Activated T-cell treated with anti-CD3 and anti-CD28 coated beads, Interleukin-2, amount 50 U/mL, for 48 hours (primary cell): ENCODE measurements around the gene GRAMD2A.

Source experiments
- DNase-seq, 2 experiments: peaks; one replicate each; pipeline ENCODE4 v3.0.0-alpha.2; 2020

GRAMD2A gene

DNA sequence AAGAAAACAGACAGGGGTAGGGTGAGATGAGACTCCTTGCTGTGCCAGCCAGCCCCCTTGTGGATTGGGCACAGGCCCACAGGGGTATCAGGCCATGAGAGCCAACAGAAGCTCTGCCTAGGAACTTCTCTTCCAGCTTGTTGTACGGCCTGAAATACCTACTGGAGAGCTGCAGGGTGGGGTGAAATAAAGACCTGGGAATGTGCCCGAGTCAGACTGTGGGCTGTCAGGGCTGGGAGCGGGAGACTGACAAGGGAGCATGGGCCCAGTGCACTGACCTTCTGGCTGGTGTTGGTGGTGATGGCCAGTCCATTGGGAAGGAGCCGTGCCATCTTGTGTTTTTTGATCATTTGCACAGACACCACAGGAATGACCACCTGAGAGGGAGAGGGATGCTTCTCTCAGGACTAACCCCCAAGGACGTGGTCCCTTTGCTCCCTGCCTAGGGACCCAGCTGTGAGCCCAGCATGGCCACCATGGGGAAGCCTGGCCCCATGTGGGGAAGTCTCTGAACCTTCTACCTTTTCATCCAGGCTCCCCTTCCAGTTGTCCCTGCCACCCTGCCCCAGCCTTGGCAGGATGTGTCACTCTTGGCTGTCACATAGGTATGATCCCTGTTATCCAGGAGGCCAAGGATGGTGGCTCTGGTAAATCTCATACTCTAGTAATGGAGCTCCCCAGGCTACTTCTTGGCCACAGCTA lies 30.7 kb downstream of the GRAMD2A start:
- no peak for DNase-seq

- no peak for DNase-seq
Measured at GRCh38 chr15:72163719-72164118, 33.9 kb downstream of the GRAMD2A start.

- no peak for DNase-seq
Measured at GRCh38 chr15:72162569-72162968, 35.0 kb downstream of the GRAMD2A start.

- DNase-seq = no peak
Measured at GRCh38 chr15:72161361-72162132, 36.0 kb downstream of the GRAMD2A start.

DNA sequence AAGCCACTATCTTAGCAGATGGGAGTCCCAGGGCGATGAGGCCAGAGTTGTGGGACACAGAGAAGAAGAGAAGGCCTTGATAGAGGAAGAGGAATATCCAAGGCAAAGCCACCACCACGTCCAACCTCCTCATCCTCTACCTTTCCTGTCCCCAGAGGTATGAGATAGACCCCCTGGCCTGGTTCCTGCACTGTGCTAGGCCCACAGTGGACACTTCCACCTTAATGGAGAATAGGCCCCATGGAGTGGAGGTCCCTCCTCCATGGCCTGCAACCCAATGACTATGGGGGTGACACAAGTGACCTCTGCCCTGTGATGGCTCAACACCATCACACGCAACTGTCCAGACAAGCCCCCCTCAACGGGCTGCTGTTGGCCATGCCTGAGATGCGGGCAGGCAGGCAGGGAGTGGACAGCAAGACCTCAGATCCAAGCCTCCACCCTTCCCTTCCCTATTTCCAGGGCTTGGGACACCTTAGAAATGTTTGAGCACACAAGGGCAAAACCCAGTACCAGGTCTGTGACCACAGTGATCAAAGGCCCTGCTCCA lies 36.8 kb downstream of the GRAMD2A start:
- no peak for DNase-seq

DNA sequence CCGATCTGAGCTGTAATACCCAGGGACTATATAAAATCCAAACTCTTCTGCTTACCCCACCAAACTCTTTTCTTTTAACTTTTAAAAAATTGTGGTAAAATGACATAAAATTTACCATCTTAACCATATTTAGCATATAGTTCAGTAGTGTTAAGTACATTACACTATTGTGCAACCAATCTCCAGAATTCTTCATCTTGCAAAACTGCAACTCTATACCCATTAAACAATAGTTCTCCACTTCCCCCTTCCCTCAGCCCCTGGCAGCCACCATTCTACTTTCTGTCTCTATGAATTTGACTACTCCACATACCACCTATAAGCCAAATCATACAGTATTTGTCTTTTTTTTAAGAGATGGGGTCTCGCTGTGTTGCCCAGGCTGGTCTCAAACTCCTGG lies 40.7 kb downstream of the GRAMD2A start:
- DNase-seq = no peak

DNA sequence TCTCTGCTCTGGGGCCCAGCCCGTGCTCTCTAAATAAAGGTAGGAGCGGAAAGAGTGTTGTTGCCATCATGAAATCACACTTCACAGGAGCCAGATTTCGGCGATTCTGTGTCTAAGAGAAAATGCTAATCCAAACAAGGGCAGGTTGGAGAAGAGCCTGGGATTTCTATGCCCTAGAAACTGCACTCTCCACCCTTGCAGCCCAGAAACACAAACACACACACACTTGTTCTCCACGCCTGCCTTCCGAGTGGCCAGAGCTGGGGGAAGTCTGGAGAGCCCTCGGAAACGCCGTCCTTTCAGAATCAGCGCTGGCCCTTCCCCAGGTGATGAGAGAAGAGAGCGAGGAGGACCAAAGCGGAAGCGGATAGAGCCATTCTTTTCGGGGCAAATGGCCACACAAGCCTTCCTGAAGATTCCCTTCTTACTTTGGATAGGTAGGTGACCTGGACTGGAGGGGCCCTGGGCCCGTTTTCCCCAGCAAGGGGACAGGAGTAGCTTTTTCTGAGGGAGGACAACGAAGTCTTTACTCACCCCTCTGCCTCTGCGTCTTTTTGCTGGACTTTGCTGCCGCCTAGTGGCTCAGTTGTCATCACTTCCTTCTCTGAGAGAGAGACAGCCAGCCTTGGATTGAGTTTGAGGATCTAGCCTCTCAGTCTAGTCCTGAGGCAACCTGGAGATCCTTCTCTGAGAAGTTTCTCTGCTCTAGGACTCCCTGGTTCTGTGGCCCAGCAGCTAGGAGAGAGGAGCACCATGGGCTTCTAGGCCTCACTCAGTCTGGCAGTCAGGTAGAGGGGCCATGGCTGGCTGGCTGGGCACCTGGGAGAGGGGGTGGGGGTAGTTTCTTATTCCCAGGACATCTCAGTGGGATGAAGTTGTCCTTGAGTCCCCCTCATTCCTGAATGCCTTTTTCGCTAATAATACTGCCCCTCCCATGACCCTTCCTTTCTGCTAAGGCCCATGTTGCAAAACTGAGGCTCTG lies 41.7 kb downstream of the GRAMD2A start:
- DNase-seq = peak; percentile 90 to 92

DNA sequence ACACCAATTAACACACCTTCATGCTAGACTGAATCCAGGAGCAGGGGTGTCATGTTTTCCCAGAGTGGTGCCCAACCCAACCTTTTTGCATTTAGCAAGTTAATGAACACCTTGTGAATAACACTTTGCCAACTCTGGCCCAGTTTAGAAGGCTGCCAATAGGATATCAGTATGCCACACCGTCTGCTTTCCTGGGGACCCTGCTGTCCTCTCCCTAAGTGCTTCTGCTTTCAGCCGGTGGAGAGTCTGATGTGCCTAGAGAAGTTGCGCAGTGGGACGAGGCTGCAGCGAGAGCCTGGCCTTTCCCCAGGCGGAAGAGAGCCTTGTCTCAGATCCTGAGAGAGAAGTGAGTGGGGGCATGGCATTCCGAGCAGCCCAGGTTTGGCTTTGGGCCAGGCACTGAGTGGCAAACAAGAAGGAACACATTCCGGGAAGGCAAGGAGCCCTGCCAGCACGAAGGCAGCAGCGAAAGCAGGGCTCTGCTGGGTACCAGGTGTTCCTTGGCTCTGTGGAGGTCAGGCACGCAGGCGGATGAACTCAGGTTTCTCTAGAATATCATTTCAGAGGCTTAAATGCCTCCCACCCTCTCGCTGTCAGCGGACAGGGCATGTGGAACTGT lies 42.5 kb downstream of the GRAMD2A start:
- no peak for DNase-seq

DNA sequence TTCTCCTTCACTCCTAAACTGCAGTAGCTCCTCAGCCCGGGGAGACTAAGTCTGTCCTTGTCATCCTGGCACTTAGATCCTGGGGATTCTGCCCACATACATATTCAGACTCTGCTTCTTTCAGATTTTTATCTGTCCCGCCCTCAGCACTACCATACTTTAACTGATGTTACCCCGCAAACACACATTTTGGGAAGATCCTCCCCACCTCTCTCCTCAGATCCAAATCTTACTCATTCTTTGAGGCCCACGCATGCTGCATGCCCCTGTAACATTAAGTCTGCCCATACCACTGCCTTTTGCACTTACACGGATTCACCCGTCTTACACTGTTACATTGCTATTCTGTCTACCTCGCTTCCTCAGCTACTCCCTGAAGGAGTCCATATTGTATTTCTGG lies 43.3 kb downstream of the GRAMD2A start:
- no peak for DNase-seq

DNA sequence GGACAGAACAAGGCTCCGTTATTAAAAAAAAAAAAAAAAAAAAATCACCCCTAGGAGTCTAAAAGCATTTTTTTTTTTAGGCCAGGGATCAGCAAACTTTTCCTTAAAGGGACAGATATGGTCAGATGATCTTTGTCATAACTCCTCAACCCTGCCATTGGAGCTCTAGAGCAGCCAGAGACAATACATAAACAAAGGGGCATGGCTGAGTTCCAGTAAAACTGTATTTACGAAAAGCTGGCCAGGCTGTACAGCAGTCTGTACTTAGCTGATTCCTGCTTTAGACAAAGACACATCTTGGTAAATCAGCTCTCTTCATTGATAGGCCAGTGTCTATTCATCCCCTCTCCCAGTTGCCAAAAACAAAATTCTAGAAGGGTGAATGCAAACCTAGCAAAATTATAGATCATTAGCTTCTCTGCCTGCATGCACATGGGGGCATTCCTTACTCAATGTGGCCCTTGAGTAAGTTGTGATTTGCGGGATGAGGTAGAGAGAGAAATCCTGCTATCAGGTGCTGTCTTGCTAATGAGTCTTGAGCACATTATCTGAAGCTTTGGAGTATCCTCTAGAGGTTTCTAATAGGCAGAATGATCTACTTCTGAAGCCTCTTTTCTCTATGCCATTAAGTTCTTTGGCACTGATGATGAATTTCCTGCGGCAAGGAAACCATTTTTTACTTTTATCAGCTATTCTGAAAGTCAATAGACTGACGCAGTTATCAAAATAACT lies 44.2 kb downstream of the GRAMD2A start:
- DNase-seq = no peak

GRCh38 chr15:72147418-72147817 lies 50.2 kb downstream of the GRAMD2A start:
- DNase-seq = no peak

GRCh38 chr15:72146934-72147333 lies 50.7 kb downstream of the GRAMD2A start:
- no peak for DNase-seq

DNA sequence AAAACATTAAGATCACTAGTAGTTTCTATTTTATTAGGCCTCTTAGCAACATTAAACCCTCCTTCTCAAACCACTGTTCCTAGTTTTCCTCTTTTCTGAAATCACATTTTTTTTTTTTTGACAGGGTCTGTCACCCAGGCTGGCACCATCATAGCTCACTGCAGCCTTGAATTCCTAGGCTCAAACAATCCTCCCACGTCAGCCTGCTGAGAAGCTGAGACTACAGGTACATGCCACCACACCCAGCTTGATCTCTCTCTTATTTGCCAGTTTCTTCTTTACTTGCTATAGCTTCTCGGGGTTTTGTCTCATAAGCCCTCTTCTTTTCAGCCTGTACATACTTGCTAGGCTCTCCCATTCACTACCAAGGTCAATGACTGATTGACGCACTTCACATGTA lies 51.4 kb downstream of the GRAMD2A start:
- DNase-seq = no peak

DNA sequence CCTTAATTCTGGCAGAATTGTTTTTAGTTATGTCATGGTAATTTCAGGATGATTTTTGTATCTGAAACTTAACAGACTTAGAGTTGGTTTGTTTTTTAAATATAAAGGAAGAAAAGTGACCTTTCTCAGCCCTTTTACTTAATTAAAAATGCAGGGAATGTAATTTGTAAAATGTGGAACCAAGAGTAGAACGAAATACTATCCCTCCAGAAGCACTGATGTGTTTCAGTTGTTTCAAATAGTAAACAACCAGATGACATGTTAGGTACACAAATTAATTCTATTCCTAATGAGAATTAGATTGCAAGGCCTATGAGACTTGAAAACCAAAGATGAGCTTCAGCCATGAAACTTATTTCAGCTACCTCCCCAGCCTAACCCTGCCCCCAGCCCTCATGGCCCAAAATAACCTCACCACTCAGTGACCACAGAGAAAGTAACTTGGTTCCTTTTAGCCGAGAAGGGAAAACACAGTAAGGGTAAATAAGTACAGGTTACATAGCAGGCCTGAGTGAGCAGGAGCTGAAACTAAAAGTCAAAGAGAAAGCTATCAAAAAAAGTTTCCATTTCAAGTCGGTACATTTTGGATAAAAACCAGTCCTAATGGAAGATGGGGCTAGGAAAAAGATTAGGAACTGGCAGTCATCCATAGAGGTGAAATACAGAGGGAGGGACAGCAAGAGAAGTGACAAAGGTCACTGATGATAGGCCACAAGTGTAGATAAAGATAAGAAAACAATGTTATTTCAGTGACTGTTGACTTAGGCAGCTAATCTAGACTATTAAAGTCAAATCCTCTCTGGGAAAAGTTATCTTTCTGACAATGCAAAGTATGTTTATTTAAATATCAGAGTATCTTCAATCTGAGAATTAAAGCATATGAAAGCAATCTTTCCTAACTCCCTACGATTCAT lies 56.2 kb downstream of the GRAMD2A start:
- DNase-seq = no peak

DNA sequence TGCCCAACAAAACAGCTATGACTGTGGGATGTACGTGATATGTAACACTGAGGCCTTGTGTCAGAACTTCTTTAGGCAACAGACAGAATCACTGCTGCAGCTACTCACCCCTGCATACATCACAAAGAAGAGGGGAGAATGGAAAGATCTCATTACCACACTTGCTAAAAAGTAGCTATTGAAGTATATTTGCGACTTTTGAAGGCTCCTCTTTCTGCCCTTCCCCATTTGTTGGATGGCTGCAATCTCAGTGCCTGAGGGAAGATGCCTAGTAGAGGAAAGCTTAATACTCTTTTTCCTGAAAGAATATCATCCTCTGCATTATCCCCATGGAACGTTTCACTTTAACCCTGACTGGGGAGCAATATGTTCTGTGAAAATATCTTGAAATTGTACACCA lies 57.5 kb downstream of the GRAMD2A start:
- DNase-seq = no peak

DNA sequence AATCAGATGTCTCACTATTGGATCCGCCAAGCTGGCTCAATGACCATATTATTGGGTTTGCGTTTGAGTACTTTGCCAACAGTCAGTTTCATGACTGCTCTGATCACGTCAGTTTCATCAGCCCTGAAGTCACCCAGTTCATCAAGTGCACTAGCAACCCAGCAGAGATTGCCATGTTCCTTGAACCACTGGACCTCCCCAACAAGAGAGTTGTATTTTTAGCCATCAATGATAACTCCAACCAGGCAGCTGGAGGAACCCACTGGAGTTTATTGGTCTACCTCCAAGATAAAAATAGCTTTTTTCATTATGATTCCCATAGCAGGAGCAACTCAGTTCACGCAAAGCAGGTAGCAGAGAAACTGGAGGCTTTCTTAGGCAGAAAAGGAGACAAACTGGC lies 57.9 kb downstream of the GRAMD2A start:
- no peak for DNase-seq

DNA sequence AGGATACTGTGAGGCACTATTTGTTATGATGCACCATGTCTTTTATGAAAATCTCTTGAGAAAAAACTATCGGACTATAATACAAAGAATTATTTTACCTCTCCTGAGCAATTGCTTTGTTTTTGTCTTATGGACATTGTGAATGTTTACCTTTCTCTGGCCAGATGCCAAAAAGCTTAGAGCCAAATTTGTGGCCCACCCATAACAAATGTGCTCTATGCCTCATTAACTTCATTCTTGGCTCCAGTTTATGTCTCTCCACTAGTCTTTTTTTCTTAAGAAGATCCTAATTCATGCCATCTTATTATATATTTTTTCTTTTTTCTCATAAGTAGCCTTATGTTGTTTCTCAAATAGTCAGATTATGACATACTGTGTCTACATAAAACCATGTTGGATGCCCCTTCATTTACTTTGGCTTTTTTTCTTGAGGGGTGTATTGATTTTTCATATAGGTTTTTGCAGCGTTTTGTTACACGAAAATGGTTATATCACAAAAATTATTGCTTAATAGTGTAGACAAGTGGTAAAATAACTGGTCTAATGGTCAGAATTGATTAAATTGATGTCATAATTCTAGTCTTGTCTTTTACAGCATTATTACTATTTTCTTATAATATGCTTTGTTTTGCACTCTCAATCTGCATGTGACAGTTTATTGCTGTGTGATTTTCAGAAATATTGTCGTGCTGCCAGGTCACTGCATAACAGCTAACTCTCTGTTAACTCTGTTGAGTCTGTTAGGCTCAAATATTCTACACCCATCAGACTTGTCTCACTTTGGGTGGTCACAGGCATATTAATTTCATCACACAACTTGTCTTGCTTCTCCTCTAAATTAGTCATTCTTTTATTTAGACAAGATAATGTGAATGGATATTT lies 61.2 kb downstream of the GRAMD2A start:
- no peak for DNase-seq

- DNase-seq = no peak
Measured at GRCh38 chr15:72135719-72136118, 61.9 kb downstream of the GRAMD2A start.

- no peak for DNase-seq
Measured at GRCh38 chr15:72133211-72133610, 64.4 kb downstream of the GRAMD2A start.

DNA sequence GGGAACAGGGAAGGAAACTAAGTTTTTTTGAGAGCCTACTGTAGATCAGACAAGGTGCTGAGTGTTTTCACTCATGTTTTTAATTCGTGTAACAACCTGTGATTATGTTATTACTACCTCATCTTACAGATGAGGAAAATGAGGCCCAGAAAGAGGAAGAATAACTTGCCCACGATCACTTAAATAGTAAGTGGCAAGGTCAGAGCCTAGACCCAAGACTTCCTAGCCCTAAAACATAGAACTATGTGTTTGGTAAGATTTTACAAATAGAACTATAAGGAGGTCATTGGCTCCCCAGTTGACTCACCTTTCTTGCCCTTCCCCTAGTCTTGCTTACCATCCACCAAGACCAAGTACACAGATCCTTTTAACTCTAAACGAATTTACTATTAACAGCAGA lies 65.7 kb downstream of the GRAMD2A start:
- DNase-seq = no peak
